ENCODE measurements around the gene SPECC1L.
"Not testable (repeated sequence)": the region's sequence is repeated elsewhere in the genome, so short reads cannot be mapped to it uniquely, and the experiment has no call there.

- TF ChIP-seq HDAC6 (IDR thresholded peaks at IDR 0.05; ENCODE audit: unreplicated experiment); RAD21 (IDR thresholded peaks at IDR 0.05; ENCODE audit: insufficient read depth, low read depth, low read length); SIN3A (IDR thresholded peaks at IDR 0.05; ENCODE audit: low read depth, low read length); STAT1 (conservative IDR thresholded peaks at IDR 0.05); CTCF (IDR thresholded peaks at IDR 0.05 in 2 of 3, conservative IDR thresholded peaks at IDR 0.05 in 1 of 3; ENCODE audit: control insufficient read depth in 2 of 3, extremely low read depth in 1 of 3, insufficient read depth in 1 of 3, low read depth in 3 of 3, low read length in 3 of 3); EZH2 (IDR thresholded peaks at IDR 0.05; ENCODE audit: borderline replicate concordance, control insufficient read depth, low read depth, low read length); ZNF274 (IDR thresholded peaks at IDR 0.05; ENCODE audit: insufficient read depth, insufficient read length); CREB1 (IDR thresholded peaks at IDR 0.05; ENCODE audit: low read depth): not testable (repeated sequence)
These were observed 24.8 kb upstream of the SPECC1L start for GRCh38 chr22:24245584-24246561.
